Upper lobe of right lung (tissue), 1 donor: ENCODE data around the gene LAMP1. TPM values are rescaled to one million over a fixed set of nuclear protein-coding genes. Genes with fewer than 3 reads are reported as not detected.

Experiments used
- ATAC-seq: fragments of 200-7000 bp; cut with Tn5 transposase; one replicate; pipeline ENCODE4 v1.9.1; 2020; ENCODE audit warnings: mild to moderate bottlenecking, moderate library complexity
- DNase-seq: peaks from one replicate; pipeline ENCODE4 v3.0.0-alpha.2; 2020
- H3K27ac ChIP-seq: fragments of 200-600 bp; one replicate; pipeline ENCODE4 v1.8.0; 2022
- H3K27me3 ChIP-seq: fragments of 200-600 bp; one replicate; pipeline ENCODE4 v1.8.0; 2022; ENCODE audit warnings: mild to moderate bottlenecking
- H3K36me3 ChIP-seq: fragments of 200-600 bp; one replicate; pipeline ENCODE4 v1.8.0; 2022
- H3K4me1 ChIP-seq: fragments of 200-600 bp; one replicate; pipeline ENCODE4 v1.8.0; 2022
- H3K4me3 ChIP-seq: fragments of 200-600 bp; one replicate; pipeline ENCODE4 v1.8.0; 2022; ENCODE audit warnings: mild to moderate bottlenecking
- H3K9me3 ChIP-seq: fragments of 200-600 bp; one replicate; pipeline ENCODE4 v1.8.0; 2022
- intact Hi-C: fragments of 100-400 bp; cut with DNase I; formaldehyde crosslinking; loops from one replicate; pipeline ENCODE4 v1.11.0; 2022
- total RNA-seq: library from RNA; stranded (reverse); fragmentation: NEBNext Ultra II Directional; extraction: Animal tissue kit (Norgen Biotek cat#: 25700); gene quantifications from one replicate; pipeline ENCODE4 v1.2.1, GENCODE V29; 2021
- TF ChIP-seq, protein P1 (sequence below): fragments of 200-600 bp; IDR thresholded peaks from one replicate; pipeline ENCODE4 v1.8.0; 2022; ENCODE audit warnings: antibody characterized with exemption
- donor health status: DM: no; HTN: yes; CAD: no; lungs with severe emphysema.

Gene LAMP1
- total RNA-seq, 1 donor from 2014 or later, result 332 TPM

GRCh38 chr13:113274721-113275120 lies 22.3 kb upstream of the LAMP1 start:
- Histone ChIP-seq H3K4me3 (no peak overlapping the region), H3K36me3 (no peaks in the 10 kb centered on the region), H3K27ac (no peak overlapping the region), H3K9me3 (no peaks in the 10 kb centered on the region), H3K27me3 (no peaks in the 10 kb centered on the region), H3K4me1 (peaks cover 8% of the 10 kb centered on the region)
- intact Hi-C loops, result no loop called here
- no peak for ATAC-seq
- DNase-seq, result no peak
- TF ChIP-seq, protein P1, sequence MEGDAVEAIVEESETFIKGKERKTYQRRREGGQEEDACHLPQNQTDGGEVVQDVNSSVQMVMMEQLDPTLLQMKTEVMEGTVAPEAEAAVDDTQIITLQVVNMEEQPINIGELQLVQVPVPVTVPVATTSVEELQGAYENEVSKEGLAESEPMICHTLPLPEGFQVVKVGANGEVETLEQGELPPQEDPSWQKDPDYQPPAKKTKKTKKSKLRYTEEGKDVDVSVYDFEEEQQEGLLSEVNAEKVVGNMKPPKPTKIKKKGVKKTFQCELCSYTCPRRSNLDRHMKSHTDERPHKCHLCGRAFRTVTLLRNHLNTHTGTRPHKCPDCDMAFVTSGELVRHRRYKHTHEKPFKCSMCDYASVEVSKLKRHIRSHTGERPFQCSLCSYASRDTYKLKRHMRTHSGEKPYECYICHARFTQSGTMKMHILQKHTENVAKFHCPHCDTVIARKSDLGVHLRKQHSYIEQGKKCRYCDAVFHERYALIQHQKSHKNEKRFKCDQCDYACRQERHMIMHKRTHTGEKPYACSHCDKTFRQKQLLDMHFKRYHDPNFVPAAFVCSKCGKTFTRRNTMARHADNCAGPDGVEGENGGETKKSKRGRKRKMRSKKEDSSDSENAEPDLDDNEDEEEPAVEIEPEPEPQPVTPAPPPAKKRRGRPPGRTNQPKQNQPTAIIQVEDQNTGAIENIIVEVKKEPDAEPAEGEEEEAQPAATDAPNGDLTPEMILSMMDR, result no peak

- Histone ChIP-seq H3K4me3 (no peak overlapping the region), H3K27me3 (no peaks in the 10 kb centered on the region), H3K36me3 (no peaks in the 10 kb centered on the region), H3K4me1 (peaks cover 8% of the 10 kb centered on the region), H3K9me3 (no peaks in the 10 kb centered on the region), H3K27ac (no peak overlapping the region)
- ATAC-seq, result peak; percentile 29
- TF ChIP-seq, protein P1, result peak; percentile 53
- DNase-seq, result no peak
- intact Hi-C loops, result no loop called here
Observed at GRCh38 chr13:113275387-113275786, 21.7 kb upstream of the LAMP1 start.

GRCh38 chr13:113280126-113280525 lies 16.9 kb upstream of the LAMP1 start:
- no peak for ATAC-seq
- intact Hi-C loops, result no loop called here
- TF ChIP-seq, protein P1, result no peak
- Histone ChIP-seq H3K27me3 (no peaks in the 10 kb centered on the region), H3K4me3 (no peak overlapping the region), H3K4me1 (peaks cover 5% of the 10 kb centered on the region), H3K36me3 (no peaks in the 10 kb centered on the region), H3K27ac (no peak overlapping the region), H3K9me3 (no peaks in the 10 kb centered on the region)
- no peak for DNase-seq

GRCh38 chr13:113283904-113284303 lies 13.1 kb upstream of the LAMP1 start:
- H3K4me1 ChIP-seq, result no peaks in the 10 kb centered on the region
- no peak for DNase-seq
- no peaks in the 10 kb centered on the region for H3K36me3 ChIP-seq
- H3K27ac ChIP-seq, result no peak overlapping the region
- no peaks in the 10 kb centered on the region for H3K9me3 ChIP-seq
- intact Hi-C loops, result no loop called here
- peaks cover 7% of the 10 kb centered on the region for H3K27me3 ChIP-seq
- TF ChIP-seq, protein P1, result no peak
- no peak overlapping the region for H3K4me3 ChIP-seq
- no peak for ATAC-seq

GRCh38 chr13:113288880-113289279 lies 8.2 kb upstream of the LAMP1 start:
- Histone ChIP-seq H3K27ac (no peak overlapping the region), H3K4me1 (no peaks in the 10 kb centered on the region), H3K27me3 (peaks cover 17% of the 10 kb centered on the region), H3K36me3 (no peaks in the 10 kb centered on the region), H3K4me3 (no peak overlapping the region), H3K9me3 (no peaks in the 10 kb centered on the region)
- ATAC-seq (no peak), DNase-seq (no peak)
- TF ChIP-seq, protein P1, result no peak
- intact Hi-C loops, result no loop called here

DNA sequence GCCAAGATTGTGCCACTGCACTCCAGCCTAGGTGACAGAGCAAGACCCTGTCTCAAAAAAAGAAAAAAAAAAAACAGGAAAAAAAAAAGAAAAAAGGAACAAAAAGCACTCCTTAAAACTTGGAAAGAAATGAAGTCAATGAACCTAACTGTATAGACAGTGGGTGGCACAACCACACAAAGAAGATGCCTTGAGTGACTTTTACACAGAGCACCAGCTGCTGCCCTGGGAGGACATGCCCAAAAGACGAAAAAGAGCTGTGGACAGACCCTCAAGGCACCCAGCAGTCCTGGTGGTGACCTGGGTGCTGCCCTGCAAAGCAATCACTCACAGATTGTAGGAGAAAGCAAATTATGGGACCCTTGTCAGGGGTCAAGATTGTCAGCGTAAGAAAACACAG lies 5.9 kb upstream of the LAMP1 start:
- TF ChIP-seq, protein P1, result no peak
- ATAC-seq (no peak), DNase-seq (no peak)
- Histone ChIP-seq H3K9me3 (no peaks in the 10 kb centered on the region), H3K36me3 (no peaks in the 10 kb centered on the region), H3K27me3 (peaks cover 17% of the 10 kb centered on the region), H3K4me3 (no peak overlapping the region), H3K4me1 (no peaks in the 10 kb centered on the region), H3K27ac (no peak overlapping the region)
- intact Hi-C loops, result no loop called here
